ENCODE results near the gene FBXO42. TPM values are rescaled to one million over a fixed set of nuclear protein-coding genes. Genes with fewer than 3 reads are reported as not detected.

The FBXO42 gene
- total RNA-seq, 4 donors from 2014 or later, result 40.1 to 68.3 (median 58.1) TPM

GRCh38 chr1:16207318-16208269 lies 144.7 kb downstream of the FBXO42 start:
- 29 to 38% methylated on average over 21 to 32 of the region's 51 CpGs for WGBS, 2 donors
- peak overlapping the region; percentile 4 for H3K4me3 ChIP-seq (ENCODE audit: low read depth, poor library complexity, severe bottlenecking)
- no peak for TF ChIP-seq POLR2A (IDR thresholded peaks at IDR 0.05)
- intact Hi-C loops (cut with DNase I; ENCODE audit: low total_unique reads), result no loop called here
- no peak for DNase-seq (ENCODE audit: low spot score in 2 of 2)

- 0 to 1% methylated on average over 35 to 62 of the region's 87 CpGs for WGBS, 2 donors
- peak overlapping the region; percentile 4 for H3K4me3 ChIP-seq (ENCODE audit: low read depth, poor library complexity, severe bottlenecking)
- DNase-seq (ENCODE audit: low spot score in 2 of 2), result peak; percentile 97 to 99
- no peak for TF ChIP-seq POLR2A (IDR thresholded peaks at IDR 0.05)
- TF ChIP-seq CTCF (IDR thresholded peaks at IDR 0.05), result no peak
- intact Hi-C loops (cut with DNase I; ENCODE audit: low total_unique reads), result no loop called here
These were observed 145.5 kb downstream of the FBXO42 start for GRCh38 chr1:16206547-16207317.

DNA sequence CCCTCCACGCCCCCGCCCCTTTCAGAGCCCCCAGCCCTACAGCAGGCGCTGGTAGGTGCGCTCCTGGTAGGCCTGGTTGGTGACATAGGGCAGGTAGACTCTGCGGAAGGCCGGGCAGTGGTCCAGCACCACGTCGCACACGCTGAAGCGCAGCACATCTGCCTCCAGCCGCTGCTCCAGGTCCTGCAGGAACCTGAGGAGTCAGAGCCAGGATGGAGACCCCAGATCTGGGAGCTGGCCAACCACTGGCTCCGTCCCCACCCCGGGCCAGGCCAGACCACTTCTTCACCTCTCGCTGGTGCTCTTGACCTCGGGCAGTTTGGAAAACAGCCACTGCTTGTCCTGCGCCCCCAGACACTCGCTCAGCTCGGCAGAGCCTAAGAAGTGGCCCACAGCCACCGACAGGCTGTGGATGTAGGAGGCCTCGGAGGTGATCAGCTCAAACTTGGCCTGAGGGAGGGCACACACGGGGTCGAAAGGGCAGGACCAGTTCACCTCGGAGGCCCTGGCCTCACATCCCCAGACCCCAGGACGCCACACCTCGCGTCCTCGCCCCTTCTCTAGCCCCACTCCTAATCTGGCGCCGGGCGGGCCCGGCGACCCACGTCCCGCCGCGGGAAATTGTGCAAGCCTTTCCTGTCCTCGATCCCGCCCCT lies 146.3 kb downstream of the FBXO42 start:
- WGBS, 2 donors, result 35 to 44% methylated on average over 25 to 36 of the region's 38 CpGs
- H3K4me3 ChIP-seq (ENCODE audit: low read depth, poor library complexity, severe bottlenecking), result no peak overlapping the region
- intact Hi-C loops (cut with DNase I; ENCODE audit: low total_unique reads), result no loop called here
- DNase-seq (ENCODE audit: low spot score in 2 of 2), result no peak
- TF ChIP-seq CTCF (IDR thresholded peaks at IDR 0.05), result no peak
- TF ChIP-seq POLR2A (IDR thresholded peaks at IDR 0.05), result no peak

DNA sequence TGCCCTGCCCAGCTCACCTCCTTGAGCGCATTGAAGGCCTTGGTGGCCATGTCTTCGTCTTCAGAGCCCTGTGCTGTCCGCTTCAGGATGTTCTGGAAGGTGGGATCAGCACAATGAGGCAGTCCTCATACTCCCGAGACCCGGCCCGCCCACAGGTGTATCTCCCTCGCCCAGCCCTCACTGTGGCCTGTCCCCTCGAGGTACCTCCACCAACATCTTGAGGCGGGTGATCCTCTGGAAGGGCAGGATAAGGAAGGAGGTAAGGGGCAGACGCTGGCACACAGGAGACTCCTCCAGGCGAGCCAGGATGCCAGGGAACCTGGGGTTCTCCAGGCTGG lies 147.0 kb downstream of the FBXO42 start:
- H3K4me3 ChIP-seq (ENCODE audit: low read depth, poor library complexity, severe bottlenecking), result no peak overlapping the region
- 87 to 92% methylated on average over 9 to 11 of the region's 11 CpGs for WGBS, 2 donors
- DNase-seq (ENCODE audit: low spot score in 2 of 2), result no peak
- TF ChIP-seq CTCF (IDR thresholded peaks at IDR 0.05) (no peak), POLR2A (IDR thresholded peaks at IDR 0.05) (no peak)
- intact Hi-C loops (cut with DNase I; ENCODE audit: low total_unique reads), result no loop called here

- TF ChIP-seq POLR2A (IDR thresholded peaks at IDR 0.05) (no peak), CTCF (IDR thresholded peaks at IDR 0.05) (no peak)
- intact Hi-C loops (cut with DNase I; ENCODE audit: low total_unique reads), result no loop called here
- 88 to 92% methylated on average over 11 of the region's 12 CpGs for WGBS, 2 donors
- no peak for DNase-seq (ENCODE audit: low spot score in 2 of 2)
- H3K4me3 ChIP-seq (ENCODE audit: low read depth, poor library complexity, severe bottlenecking), result no peak overlapping the region
These were observed 147.5 kb downstream of the FBXO42 start for GRCh38 chr1:16204634-16205333.
